HepG2 (cell line): ENCODE results near the gene GPC2. TPM values are rescaled to one million over a fixed set of nuclear protein-coding genes. Genes with fewer than 3 reads are reported as not detected.
A peak's percentile ranks its signal among the peaks of the same experiment; 100 is the strongest.

Experiments used
- ATF1 ChIP-seq: IDR thresholded peaks from 2 replicates; pipeline ENCODE4 v1.6.1; 2016; ENCODE audit warnings: mild to moderate bottlenecking, control low read depth
- CC2D1A ChIP-seq: sonication (generic); formaldehyde crosslinking; IDR thresholded peaks from 2 replicates; pipeline ENCODE4 v1.8.1; 2023; ENCODE audit warnings: mild to moderate bottlenecking, missing genetic modification reagents
- MED13 ChIP-seq: sonication (generic); formaldehyde crosslinking; IDR thresholded peaks from 2 replicates; pipeline ENCODE4 v1.5.0; 2020; ENCODE audit warnings: missing genetic modification reagents
- NFYB ChIP-seq: sonication (generic); formaldehyde crosslinking; IDR thresholded peaks from 2 replicates; pipeline ENCODE4 v1.4.0; 2020; ENCODE audit warnings: missing genetic modification reagents
- NR2F1 ChIP-seq, 2 experiments: fragments of 450-650 bp in 1 of 2; formaldehyde crosslinking in 1 of 2; IDR thresholded peaks; 2 replicates each; pipeline versions ENCODE4 v1.5.0 to v1.6.1; 2016 to 2020; ENCODE audit warnings: mild to moderate bottlenecking in 1 of 2, missing compliant biosample characterization in 1 of 2, missing genetic modification reagents in 1 of 2, moderate library complexity in 1 of 2
- NR2F2 ChIP-seq: IDR thresholded peaks from 2 replicates; pipeline ENCODE4 v1.6.1; 2012; ENCODE audit warnings: low read depth, inconsistent platforms, borderline replicate concordance
- PHB2 ChIP-seq: fragments of 450-650 bp; IDR thresholded peaks from 2 replicates; pipeline ENCODE4 v1.6.1; 2018; ENCODE audit not compliant: partially characterized antibody
- SMAD1 ChIP-seq: sonication (generic); formaldehyde crosslinking; IDR thresholded peaks from 2 replicates; pipeline ENCODE4 v1.4.0; 2020; ENCODE audit warnings: missing genetic modification reagents, low read depth, mild to moderate bottlenecking, borderline replicate concordance
- STAT5B ChIP-seq: sonication (generic); formaldehyde crosslinking; IDR thresholded peaks from 2 replicates; pipeline ENCODE4 v1.4.0; 2020; ENCODE audit warnings: missing genetic modification reagents
- YY1 ChIP-seq: IDR thresholded peaks from 2 replicates; pipeline ENCODE4 v1.6.1; 2011; ENCODE audit warnings: low read length, low read depth, moderate library complexity, mild to moderate bottlenecking; ENCODE audit not compliant: insufficient read depth, insufficient replicate concordance
- ZNF160 ChIP-seq: sonication (generic); formaldehyde crosslinking; IDR thresholded peaks from 2 replicates; pipeline ENCODE4 v1.8.0; 2022; ENCODE audit warnings: mild to moderate bottlenecking, inconsistent platforms, missing genetic modification reagents
- ZNF414 ChIP-seq: sonication (generic); formaldehyde crosslinking; IDR thresholded peaks from 2 replicates; pipeline ENCODE4 v1.5.0; 2020; ENCODE audit warnings: missing genetic modification reagents
- ZNF562 ChIP-seq: sonication (generic); formaldehyde crosslinking; IDR thresholded peaks from 2 replicates; pipeline ENCODE4 v1.8.0; 2022; ENCODE audit warnings: missing genetic modification reagents, borderline replicate concordance
- ZNF761 ChIP-seq: sonication (generic); formaldehyde crosslinking; conservative IDR thresholded peaks from 2 replicates; pipeline ENCODE4 v1.4.0; 2020; ENCODE audit warnings: mild to moderate bottlenecking, missing genetic modification reagents
- polyA plus RNA-seq, 8 experiments: library from polyadenylated mRNA; depleted of rRNA in 3 of 8; stranded (reverse) in 7 of 8; unstranded in 1 of 8; fragments of >200 nt; fragmentation: Illumina TruSeq in 4 of 8; extraction: Trizol in 4 of 8; gene quantifications; 2 replicates each; pipeline versions ENCODE4 v1.2.1 to v1.2.3, GENCODE V29; 2011 to 2016; ENCODE audit warnings: low read depth in 4 of 8, missing spikeins in 1 of 8, mixed read lengths in 1 of 8; ENCODE audit not compliant: insufficient read depth in 1 of 8
- total RNA-seq, 5 experiments: library from RNA; depleted of rRNA; stranded (reverse); fragments of >200 nt; fragmentation: Illumina TruSeq; extraction: Trizol; gene quantifications; 2 replicates each; pipeline ENCODE4 v1.2.3, GENCODE V29; 2016; ENCODE audit warnings: low read depth in 1 of 5
- TF ChIP-seq, protein P1 (sequence below): sonication (generic); formaldehyde crosslinking; IDR thresholded peaks from 2 replicates; pipeline ENCODE4 v1.5.1; 2020; ENCODE audit warnings: mild to moderate bottlenecking, missing genetic modification reagents, moderate library complexity
- TF ChIP-seq, protein P2 (sequence below): sonication (generic); formaldehyde crosslinking; IDR thresholded peaks from 2 replicates; pipeline ENCODE4 v1.4.0; 2020; ENCODE audit warnings: missing genetic modification reagents

The GPC2 gene
- total and polyA plus RNA-seq, 2 of the 13 experiments (the other 11 are each of a cell fraction or from before 2014, with no cell fraction given), result 0.64 to 0.78 TPM

GRCh38 chr7:100148559-100149328, 28.4 kb downstream of the GPC2 start, which contains the start of gene LAMTOR4 (continued):
- TF ChIP-seq, protein P1, sequence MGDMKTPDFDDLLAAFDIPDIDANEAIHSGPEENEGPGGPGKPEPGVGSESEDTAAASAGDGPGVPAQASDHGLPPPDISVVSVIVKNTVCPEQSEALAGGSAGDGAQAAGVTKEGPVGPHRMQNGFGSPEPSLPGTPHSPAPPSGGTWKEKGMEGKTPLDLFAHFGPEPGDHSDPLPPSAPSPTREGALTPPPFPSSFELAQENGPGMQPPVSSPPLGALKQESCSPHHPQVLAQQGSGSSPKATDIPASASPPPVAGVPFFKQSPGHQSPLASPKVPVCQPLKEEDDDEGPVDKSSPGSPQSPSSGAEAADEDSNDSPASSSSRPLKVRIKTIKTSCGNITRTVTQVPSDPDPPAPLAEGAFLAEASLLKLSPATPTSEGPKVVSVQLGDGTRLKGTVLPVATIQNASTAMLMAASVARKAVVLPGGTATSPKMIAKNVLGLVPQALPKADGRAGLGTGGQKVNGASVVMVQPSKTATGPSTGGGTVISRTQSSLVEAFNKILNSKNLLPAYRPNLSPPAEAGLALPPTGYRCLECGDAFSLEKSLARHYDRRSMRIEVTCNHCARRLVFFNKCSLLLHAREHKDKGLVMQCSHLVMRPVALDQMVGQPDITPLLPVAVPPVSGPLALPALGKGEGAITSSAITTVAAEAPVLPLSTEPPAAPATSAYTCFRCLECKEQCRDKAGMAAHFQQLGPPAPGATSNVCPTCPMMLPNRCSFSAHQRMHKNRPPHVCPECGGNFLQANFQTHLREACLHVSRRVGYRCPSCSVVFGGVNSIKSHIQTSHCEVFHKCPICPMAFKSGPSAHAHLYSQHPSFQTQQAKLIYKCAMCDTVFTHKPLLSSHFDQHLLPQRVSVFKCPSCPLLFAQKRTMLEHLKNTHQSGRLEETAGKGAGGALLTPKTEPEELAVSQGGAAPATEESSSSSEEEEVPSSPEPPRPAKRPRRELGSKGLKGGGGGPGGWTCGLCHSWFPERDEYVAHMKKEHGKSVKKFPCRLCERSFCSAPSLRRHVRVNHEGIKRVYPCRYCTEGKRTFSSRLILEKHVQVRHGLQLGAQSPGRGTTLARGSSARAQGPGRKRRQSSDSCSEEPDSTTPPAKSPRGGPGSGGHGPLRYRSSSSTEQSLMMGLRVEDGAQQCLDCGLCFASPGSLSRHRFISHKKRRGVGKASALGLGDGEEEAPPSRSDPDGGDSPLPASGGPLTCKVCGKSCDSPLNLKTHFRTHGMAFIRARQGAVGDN, result peak; percentile 87
- TF ChIP-seq ZNF160 (CRISPR knock-in tag) (no peak), SMAD1 (CRISPR knock-in tag) (no peak), ZNF562 (CRISPR knock-in tag) (no peak), NR2F1 (CRISPR knock-in tag; IDR thresholded peaks at IDR 0.05) (no peak), ATF1 (CRISPR knock-in tag) (peak; percentile 83), ZNF414 (CRISPR knock-in tag) (no peak; the same call in 1 of the 2 replicates), PHB2 (no peak), ZNF761 (CRISPR knock-in tag) (no peak), YY1 (peak; percentile 5), CC2D1A (CRISPR knock-in tag) (no peak), NFYB (peak; percentile 95), MED13 (CRISPR knock-in tag) (peak; percentile 37; the same call in 1 of the 2 replicates), NR2F2 (no peak), STAT5B (CRISPR knock-in tag) (0 out of 2 replicates have a peak, but pooled peaks have one; percentile 78)
- TF ChIP-seq, protein P2, sequence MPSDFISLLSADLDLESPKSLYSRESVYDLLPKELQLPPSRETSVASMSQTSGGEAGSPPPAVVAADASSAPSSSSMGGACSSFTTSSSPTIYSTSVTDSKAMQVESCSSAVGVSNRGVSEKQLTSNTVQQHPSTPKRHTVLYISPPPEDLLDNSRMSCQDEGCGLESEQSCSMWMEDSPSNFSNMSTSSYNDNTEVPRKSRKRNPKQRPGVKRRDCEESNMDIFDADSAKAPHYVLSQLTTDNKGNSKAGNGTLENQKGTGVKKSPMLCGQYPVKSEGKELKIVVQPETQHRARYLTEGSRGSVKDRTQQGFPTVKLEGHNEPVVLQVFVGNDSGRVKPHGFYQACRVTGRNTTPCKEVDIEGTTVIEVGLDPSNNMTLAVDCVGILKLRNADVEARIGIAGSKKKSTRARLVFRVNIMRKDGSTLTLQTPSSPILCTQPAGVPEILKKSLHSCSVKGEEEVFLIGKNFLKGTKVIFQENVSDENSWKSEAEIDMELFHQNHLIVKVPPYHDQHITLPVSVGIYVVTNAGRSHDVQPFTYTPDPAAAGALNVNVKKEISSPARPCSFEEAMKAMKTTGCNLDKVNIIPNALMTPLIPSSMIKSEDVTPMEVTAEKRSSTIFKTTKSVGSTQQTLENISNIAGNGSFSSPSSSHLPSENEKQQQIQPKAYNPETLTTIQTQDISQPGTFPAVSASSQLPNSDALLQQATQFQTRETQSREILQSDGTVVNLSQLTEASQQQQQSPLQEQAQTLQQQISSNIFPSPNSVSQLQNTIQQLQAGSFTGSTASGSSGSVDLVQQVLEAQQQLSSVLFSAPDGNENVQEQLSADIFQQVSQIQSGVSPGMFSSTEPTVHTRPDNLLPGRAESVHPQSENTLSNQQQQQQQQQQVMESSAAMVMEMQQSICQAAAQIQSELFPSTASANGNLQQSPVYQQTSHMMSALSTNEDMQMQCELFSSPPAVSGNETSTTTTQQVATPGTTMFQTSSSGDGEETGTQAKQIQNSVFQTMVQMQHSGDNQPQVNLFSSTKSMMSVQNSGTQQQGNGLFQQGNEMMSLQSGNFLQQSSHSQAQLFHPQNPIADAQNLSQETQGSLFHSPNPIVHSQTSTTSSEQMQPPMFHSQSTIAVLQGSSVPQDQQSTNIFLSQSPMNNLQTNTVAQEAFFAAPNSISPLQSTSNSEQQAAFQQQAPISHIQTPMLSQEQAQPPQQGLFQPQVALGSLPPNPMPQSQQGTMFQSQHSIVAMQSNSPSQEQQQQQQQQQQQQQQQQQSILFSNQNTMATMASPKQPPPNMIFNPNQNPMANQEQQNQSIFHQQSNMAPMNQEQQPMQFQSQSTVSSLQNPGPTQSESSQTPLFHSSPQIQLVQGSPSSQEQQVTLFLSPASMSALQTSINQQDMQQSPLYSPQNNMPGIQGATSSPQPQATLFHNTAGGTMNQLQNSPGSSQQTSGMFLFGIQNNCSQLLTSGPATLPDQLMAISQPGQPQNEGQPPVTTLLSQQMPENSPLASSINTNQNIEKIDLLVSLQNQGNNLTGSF (CRISPR knock-in tag), result no peak
